Heart left ventricle (tissue), 13 donors: ENCODE data around the gene TNFSF11.

Experiments used
- POLR2A ChIP-seq, 2 donors: fragments of 450-650 bp; IDR thresholded peaks; one replicate each; pipeline ENCODE4 v1.6.1; 2017; ENCODE audit warnings: antibody characterized with exemption in 2 of 2, mild to moderate bottlenecking in 2 of 2, moderate library complexity in 2 of 2
- TF ChIP-seq, protein P1 (sequence below), 12 donors: fragments of 200-600 bp; sonication (generic) in 4 of 12; IDR thresholded peaks; one replicate each; pipeline versions ENCODE4 v1.5.0 to v1.8.0; 2018 to 2022; ENCODE audit warnings: antibody characterized with exemption in 12 of 12, mild to moderate bottlenecking in 5 of 12
- donor health status: ischemic (EF 13 %, LVEDD 7.1; RV severe dilation, severe dysfunction).
- donor health status: DM: no; HTN: yes; CAD: no.
- donor health status: DM: no; HTN: no; CAD: no.
- donor health status: ischemic (EF 25% LVEDD 6.9; RV normal size, moderate dysfunction).
- donor health status: ischemic (EF 25% LVEDD 5.7; RV mildly dilated, moderate dysfunction).
- donor health status: ischemic (EF 35%, LVEDD 5.7; RV mildly dilated, moderate dysfunction).
- donor health status: nonischemic (EF 11% LVEDD 7.7; RV severe dilation, severe dysfunction).
- donor health status: DM: yes; HTN: yes; CAD: no.
- donor health status: PGD.
- donor health status: ischemic (EF 29% LVEDD 5.4; RV normal size, mild dysfunction).
- donor health status: nonischemic (EF 23%, LVEDD 6.1; RV moderate dilation, normal function).

DNA sequence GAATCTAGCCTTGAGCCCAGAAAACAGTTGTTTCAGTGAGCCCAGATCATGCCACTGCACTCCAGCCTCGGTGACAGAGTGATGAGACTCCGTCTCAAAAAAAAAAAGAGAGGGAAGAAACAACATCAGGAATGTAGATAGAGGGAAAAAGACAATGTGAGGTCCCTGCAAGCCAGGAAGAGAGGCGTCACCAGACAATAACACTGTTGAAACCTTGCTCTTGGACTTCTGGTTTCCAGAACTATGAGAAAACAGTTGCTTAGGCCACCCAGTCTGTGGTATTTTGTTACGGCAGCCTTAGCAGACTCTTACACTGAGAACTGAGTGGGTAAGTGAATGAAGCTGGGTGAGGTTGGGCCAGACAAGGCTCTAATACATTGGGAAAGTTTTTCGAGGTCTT lies 64.1 kb downstream of the TNFSF11 start:
- TF ChIP-seq, protein P1, sequence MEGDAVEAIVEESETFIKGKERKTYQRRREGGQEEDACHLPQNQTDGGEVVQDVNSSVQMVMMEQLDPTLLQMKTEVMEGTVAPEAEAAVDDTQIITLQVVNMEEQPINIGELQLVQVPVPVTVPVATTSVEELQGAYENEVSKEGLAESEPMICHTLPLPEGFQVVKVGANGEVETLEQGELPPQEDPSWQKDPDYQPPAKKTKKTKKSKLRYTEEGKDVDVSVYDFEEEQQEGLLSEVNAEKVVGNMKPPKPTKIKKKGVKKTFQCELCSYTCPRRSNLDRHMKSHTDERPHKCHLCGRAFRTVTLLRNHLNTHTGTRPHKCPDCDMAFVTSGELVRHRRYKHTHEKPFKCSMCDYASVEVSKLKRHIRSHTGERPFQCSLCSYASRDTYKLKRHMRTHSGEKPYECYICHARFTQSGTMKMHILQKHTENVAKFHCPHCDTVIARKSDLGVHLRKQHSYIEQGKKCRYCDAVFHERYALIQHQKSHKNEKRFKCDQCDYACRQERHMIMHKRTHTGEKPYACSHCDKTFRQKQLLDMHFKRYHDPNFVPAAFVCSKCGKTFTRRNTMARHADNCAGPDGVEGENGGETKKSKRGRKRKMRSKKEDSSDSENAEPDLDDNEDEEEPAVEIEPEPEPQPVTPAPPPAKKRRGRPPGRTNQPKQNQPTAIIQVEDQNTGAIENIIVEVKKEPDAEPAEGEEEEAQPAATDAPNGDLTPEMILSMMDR (IDR thresholded peaks at IDR 0.05): no peak
- no peak for TF ChIP-seq POLR2A (IDR thresholded peaks at IDR 0.05)
